SK-N-SH treated with all-trans-retinoic acid at 6 μM for 48 hours (cell line): ENCODE data around the gene TSEN2.

ENCODE experiments used
- ARNTL ChIP-seq: fragments of 450-650 bp; formaldehyde crosslinking; IDR thresholded peaks from 2 replicates; pipeline ENCODE4 v1.5.0; 2020; ENCODE audit warnings: low read depth, mild to moderate bottlenecking, moderate library complexity, borderline replicate concordance
- GLIS3 ChIP-seq: fragments of 250-450 bp; sonication (Bioruptor Pico); IDR thresholded peaks from 2 replicates; pipeline ENCODE4 v1.5.0; 2020; ENCODE audit warnings: mild to moderate bottlenecking, moderate library complexity
- ZFP30 ChIP-seq: fragments of 450-650 bp; formaldehyde crosslinking; IDR thresholded peaks from 2 replicates; pipeline ENCODE4 v1.5.0; 2022; ENCODE audit warnings: mild to moderate bottlenecking, moderate library complexity
- ZNF70 ChIP-seq: fragments of 450-650 bp; formaldehyde crosslinking; IDR thresholded peaks from 2 replicates; pipeline ENCODE4 v1.5.0; 2020; ENCODE audit warnings: mild to moderate bottlenecking, moderate library complexity
- TF ChIP-seq, protein P1 (sequence below): fragments of 250-450 bp; sonication (Bioruptor Pico); IDR thresholded peaks from 2 replicates; pipeline ENCODE4 v1.8.0; 2020; ENCODE audit warnings: mild to moderate bottlenecking, moderate library complexity, borderline replicate concordance
- TF ChIP-seq, protein P2 (sequence below): fragments of 250-450 bp; sonication (Bioruptor Pico); IDR thresholded peaks from 2 replicates; pipeline ENCODE4 v1.5.1; 2020; ENCODE audit warnings: low read depth, mild to moderate bottlenecking, moderate library complexity
- TF ChIP-seq, protein P3 (sequence below): fragments of 250-450 bp; sonication (Bioruptor Pico); IDR thresholded peaks from 2 replicates; pipeline ENCODE4 v1.5.1; 2021; ENCODE audit warnings: mild to moderate bottlenecking, moderate library complexity

DNA sequence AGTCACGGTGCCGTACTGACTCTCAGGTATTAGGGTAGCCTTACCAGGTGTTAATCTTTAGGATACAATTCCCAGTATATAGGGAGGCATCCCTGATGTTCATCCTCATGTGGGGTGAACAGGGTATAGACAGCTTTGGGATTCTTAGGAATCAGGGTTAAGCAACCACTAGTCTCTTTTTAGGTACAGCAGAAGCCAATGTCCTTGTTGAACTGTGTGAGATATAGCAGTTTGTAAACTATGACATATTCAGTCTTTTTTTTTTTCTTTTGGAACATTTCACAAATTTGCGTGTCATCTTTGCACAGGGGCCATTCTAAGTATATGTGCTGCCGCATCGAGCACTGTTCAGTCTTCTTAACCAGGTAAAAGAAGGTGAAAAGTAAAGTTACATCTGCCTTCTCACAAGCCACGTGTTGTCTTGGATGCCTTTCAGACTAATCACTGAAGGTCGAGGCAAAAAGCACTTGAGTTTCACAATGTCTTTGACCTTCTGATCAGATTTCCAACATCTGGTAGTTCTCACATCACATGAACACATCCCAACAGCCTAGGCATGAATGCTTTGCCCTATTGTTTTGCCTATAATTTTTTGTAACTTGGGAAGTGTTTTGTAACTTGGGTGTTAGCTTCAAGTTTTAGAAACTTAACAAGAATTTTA, 17.2 kb downstream of the TSEN2 start:
- TF ChIP-seq, protein P1, sequence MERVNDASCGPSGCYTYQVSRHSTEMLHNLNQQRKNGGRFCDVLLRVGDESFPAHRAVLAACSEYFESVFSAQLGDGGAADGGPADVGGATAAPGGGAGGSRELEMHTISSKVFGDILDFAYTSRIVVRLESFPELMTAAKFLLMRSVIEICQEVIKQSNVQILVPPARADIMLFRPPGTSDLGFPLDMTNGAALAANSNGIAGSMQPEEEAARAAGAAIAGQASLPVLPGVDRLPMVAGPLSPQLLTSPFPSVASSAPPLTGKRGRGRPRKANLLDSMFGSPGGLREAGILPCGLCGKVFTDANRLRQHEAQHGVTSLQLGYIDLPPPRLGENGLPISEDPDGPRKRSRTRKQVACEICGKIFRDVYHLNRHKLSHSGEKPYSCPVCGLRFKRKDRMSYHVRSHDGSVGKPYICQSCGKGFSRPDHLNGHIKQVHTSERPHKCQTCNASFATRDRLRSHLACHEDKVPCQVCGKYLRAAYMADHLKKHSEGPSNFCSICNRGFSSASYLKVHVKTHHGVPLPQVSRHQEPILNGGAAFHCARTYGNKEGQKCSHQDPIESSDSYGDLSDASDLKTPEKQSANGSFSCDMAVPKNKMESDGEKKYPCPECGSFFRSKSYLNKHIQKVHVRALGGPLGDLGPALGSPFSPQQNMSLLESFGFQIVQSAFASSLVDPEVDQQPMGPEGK (CRISPR knock-in tag): no peak
- TF ChIP-seq, protein P2, sequence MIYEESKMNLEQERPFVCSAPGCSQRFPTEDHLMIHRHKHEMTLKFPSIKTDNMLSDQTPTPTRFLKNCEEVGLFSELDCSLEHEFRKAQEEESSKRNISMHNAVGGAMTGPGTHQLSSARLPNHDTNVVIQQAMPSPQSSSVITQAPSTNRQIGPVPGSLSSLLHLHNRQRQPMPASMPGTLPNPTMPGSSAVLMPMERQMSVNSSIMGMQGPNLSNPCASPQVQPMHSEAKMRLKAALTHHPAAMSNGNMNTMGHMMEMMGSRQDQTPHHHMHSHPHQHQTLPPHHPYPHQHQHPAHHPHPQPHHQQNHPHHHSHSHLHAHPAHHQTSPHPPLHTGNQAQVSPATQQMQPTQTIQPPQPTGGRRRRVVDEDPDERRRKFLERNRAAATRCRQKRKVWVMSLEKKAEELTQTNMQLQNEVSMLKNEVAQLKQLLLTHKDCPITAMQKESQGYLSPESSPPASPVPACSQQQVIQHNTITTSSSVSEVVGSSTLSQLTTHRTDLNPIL: no peak
- TF ChIP-seq GLIS3 (CRISPR knock-in tag): no peak
- no peak for TF ChIP-seq ZNF70
- TF ChIP-seq, protein P3, sequence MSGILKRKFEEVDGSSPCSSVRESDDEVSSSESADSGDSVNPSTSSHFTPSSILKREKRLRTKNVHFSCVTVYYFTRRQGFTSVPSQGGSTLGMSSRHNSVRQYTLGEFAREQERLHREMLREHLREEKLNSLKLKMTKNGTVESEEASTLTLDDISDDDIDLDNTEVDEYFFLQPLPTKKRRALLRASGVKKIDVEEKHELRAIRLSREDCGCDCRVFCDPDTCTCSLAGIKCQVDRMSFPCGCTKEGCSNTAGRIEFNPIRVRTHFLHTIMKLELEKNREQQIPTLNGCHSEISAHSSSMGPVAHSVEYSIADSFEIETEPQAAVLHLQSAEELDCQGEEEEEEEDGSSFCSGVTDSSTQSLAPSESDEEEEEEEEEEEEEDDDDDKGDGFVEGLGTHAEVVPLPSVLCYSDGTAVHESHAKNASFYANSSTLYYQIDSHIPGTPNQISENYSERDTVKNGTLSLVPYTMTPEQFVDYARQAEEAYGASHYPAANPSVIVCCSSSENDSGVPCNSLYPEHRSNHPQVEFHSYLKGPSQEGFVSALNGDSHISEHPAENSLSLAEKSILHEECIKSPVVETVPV (CRISPR knock-in tag): no peak
- no peak for TF ChIP-seq ZFP30
- no peak for TF ChIP-seq ARNTL (CRISPR knock-in tag)
